Brain microvascular endothelial cell (primary cell): ENCODE data around the gene GMDS.

Experiments
- DNase-seq: peaks from one replicate; pipeline ENCODE4 v3.0.0-alpha.2; 2020
- H3K27ac ChIP-seq: fragments of 250-450 bp; sonication (Bioruptor Pico); 2 replicates; pipeline ENCODE4 v1.5.1; 2020; ENCODE audit warnings: mild to moderate bottlenecking, moderate library complexity
- H3K27me3 ChIP-seq: fragments of 250-450 bp; sonication (Bioruptor Pico); replicated peaks from 2 replicates; pipeline ENCODE4 v1.5.1; 2020; ENCODE audit warnings: mild to moderate bottlenecking
- H3K36me3 ChIP-seq: fragments of 250-450 bp; sonication (Bioruptor Pico); replicated peaks from 2 replicates; pipeline ENCODE4 v1.5.1; 2020; ENCODE audit warnings: mild to moderate bottlenecking
- H3K4me3 ChIP-seq: 2 replicates; pipeline ENCODE4 v1.5.1; 2011; ENCODE audit warnings: low read depth, mild to moderate bottlenecking, control low read depth, low read length, moderate library complexity
- CTCF ChIP-seq: IDR thresholded peaks from 2 replicates; pipeline ENCODE4 v1.5.1; 2011; ENCODE audit warnings: low read depth, mild to moderate bottlenecking, moderate library complexity, low read length, control low read depth, inconsistent platforms; ENCODE audit errors: missing control alignments
- in situ Hi-C: cut with HindIII; loops from 2 replicates; pipeline ENCODE4 v1.10.0; 2017; ENCODE audit warnings: low sequenced_read_pairs, low pct_ligation_motif_present

GMDS gene

GRCh38 chr6:2168480-2168879 lies 76.9 kb downstream of the GMDS start:
- no peak for TF ChIP-seq CTCF
- in situ Hi-C loops: no loop called here
- Histone ChIP-seq H3K4me3 (no peak overlapping the region), H3K27me3 (no peaks in the 10 kb centered on the region), H3K36me3 (no peaks in the 10 kb centered on the region), H3K27ac (peak overlapping the region; percentile 19)
- DNase-seq: no peak

- H3K27ac ChIP-seq: no peak overlapping the region
- no peaks in the 10 kb centered on the region for H3K27me3 ChIP-seq
- no peak for DNase-seq
- in situ Hi-C loops: no loop called here
- no peak for TF ChIP-seq CTCF
- H3K4me3 ChIP-seq: no peak overlapping the region
- H3K36me3 ChIP-seq: no peaks in the 10 kb centered on the region
Observed at GRCh38 chr6:2166717-2167116, 78.7 kb downstream of the GMDS start.

- no peaks in the 10 kb centered on the region for H3K36me3 ChIP-seq
- no peaks in the 10 kb centered on the region for H3K27me3 ChIP-seq
- TF ChIP-seq CTCF: no peak
- DNase-seq: no peak
- no peak overlapping the region for H3K27ac ChIP-seq
- H3K4me3 ChIP-seq: no peak overlapping the region
- in situ Hi-C loops: no loop called here
Observed at GRCh38 chr6:2165286-2165685, 80.1 kb downstream of the GMDS start.

- in situ Hi-C loops: no loop called here
- no peaks in the 10 kb centered on the region for H3K27me3 ChIP-seq
- no peak overlapping the region for H3K27ac ChIP-seq
- no peak for TF ChIP-seq CTCF
- H3K36me3 ChIP-seq: no peaks in the 10 kb centered on the region
- H3K4me3 ChIP-seq: no peak overlapping the region
- DNase-seq: no peak
Observed at GRCh38 chr6:2164481-2164880, 80.9 kb downstream of the GMDS start.

GRCh38 chr6:2162079-2162445 lies 83.3 kb downstream of the GMDS start:
- Histone ChIP-seq H3K27me3 (no peaks in the 10 kb centered on the region), H3K4me3 (no peak overlapping the region), H3K27ac (no peak overlapping the region), H3K36me3 (no peaks in the 10 kb centered on the region)
- no peak for TF ChIP-seq CTCF
- DNase-seq: no peak
- in situ Hi-C loops: no loop called here

GRCh38 chr6:2158596-2159271 lies 86.7 kb downstream of the GMDS start:
- DNase-seq: no peak
- no peak overlapping the region for H3K27ac ChIP-seq
- no peaks in the 10 kb centered on the region for H3K36me3 ChIP-seq
- in situ Hi-C loops: no loop called here
- TF ChIP-seq CTCF: peak; percentile 72
- no peak overlapping the region for H3K4me3 ChIP-seq
- no peaks in the 10 kb centered on the region for H3K27me3 ChIP-seq
